Osteoblast (primary cell): ENCODE results near the gene SLC25A51. TPM values are rescaled to one million over a fixed set of nuclear protein-coding genes. Genes with fewer than 3 reads are reported as not detected.

Experiments used
- DNase-seq: peaks from one replicate; pipeline ENCODE4 v3.0.0; 2011; ENCODE audit warnings: low spot score, mixed read lengths; ENCODE audit not compliant: insufficient read length; ENCODE audit errors: missing footprints
- H2AFZ ChIP-seq: 2 replicates; pipeline ENCODE4 v1.6.0; 2011; ENCODE audit warnings: mild to moderate bottlenecking, low read length
- H3K27ac ChIP-seq: 2 replicates; pipeline ENCODE4 v1.5.1; 2011; ENCODE audit warnings: mild to moderate bottlenecking, low read depth, low read length, moderate library complexity
- H3K27me3 ChIP-seq: 2 replicates; pipeline ENCODE4 v1.6.0; 2012; ENCODE audit warnings: mild to moderate bottlenecking, control low read depth, inconsistent platforms, low read length, moderate library complexity; ENCODE audit not compliant: insufficient read depth
- H3K36me3 ChIP-seq: 2 replicates; pipeline ENCODE4 v1.5.1; 2011; ENCODE audit warnings: mild to moderate bottlenecking, low read length, control low read depth, moderate library complexity; ENCODE audit not compliant: insufficient read depth
- H3K4me1 ChIP-seq: 2 replicates; pipeline ENCODE4 v1.5.1; 2011; ENCODE audit warnings: mild to moderate bottlenecking, low read length, control low read depth, moderate library complexity; ENCODE audit not compliant: insufficient read depth
- H3K4me2 ChIP-seq: 2 replicates; pipeline ENCODE4 v1.6.0; 2011; ENCODE audit warnings: mild to moderate bottlenecking, low read length; ENCODE audit not compliant: insufficient read depth
- H3K4me3 ChIP-seq: fragments of 200-600 bp; sonication (generic); 3 replicates; pipeline ENCODE4 v1.5.1; 2012; ENCODE audit warnings: mild to moderate bottlenecking, low read length, inconsistent platforms; ENCODE audit not compliant: insufficient read depth
- H3K79me2 ChIP-seq: 2 replicates; pipeline ENCODE4 v1.6.0; 2012; ENCODE audit warnings: mild to moderate bottlenecking, low read length, control low read depth, inconsistent platforms; ENCODE audit not compliant: insufficient read depth
- H3K9me3 ChIP-seq: 2 replicates; pipeline ENCODE4 v1.5.1; 2011; ENCODE audit warnings: low read depth, low read length, control low read depth
- H4K20me1 ChIP-seq: 2 replicates; pipeline ENCODE4 v1.6.0; 2012; ENCODE audit warnings: mild to moderate bottlenecking, low read length, control low read depth; ENCODE audit not compliant: insufficient read depth
- total RNA-seq: library from RNA; depleted of rRNA; stranded (reverse); fragments of >200 nt; gene quantifications from 2 replicates; pipeline ENCODE4 v1.2.3, GENCODE V29; 2012
- TF ChIP-seq, protein P1 (sequence below): IDR thresholded peaks from 2 replicates; pipeline ENCODE4 v1.5.1; 2011; ENCODE audit warnings: mild to moderate bottlenecking, low read depth, low read length, moderate library complexity; ENCODE audit errors: extremely low read depth

Gene SLC25A51
- total RNA-seq, 1 donor = 119 TPM

- peaks cover 13% of the 10 kb centered on the region for H4K20me1 ChIP-seq
- no peak overlapping the region for H3K4me3 ChIP-seq
- H3K9me3 ChIP-seq = no peaks in the 10 kb centered on the region
- TF ChIP-seq, protein P1, sequence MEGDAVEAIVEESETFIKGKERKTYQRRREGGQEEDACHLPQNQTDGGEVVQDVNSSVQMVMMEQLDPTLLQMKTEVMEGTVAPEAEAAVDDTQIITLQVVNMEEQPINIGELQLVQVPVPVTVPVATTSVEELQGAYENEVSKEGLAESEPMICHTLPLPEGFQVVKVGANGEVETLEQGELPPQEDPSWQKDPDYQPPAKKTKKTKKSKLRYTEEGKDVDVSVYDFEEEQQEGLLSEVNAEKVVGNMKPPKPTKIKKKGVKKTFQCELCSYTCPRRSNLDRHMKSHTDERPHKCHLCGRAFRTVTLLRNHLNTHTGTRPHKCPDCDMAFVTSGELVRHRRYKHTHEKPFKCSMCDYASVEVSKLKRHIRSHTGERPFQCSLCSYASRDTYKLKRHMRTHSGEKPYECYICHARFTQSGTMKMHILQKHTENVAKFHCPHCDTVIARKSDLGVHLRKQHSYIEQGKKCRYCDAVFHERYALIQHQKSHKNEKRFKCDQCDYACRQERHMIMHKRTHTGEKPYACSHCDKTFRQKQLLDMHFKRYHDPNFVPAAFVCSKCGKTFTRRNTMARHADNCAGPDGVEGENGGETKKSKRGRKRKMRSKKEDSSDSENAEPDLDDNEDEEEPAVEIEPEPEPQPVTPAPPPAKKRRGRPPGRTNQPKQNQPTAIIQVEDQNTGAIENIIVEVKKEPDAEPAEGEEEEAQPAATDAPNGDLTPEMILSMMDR = no peak
- H3K4me2 ChIP-seq = no peak overlapping the region
- H3K4me1 ChIP-seq = peaks cover 52% of the 10 kb centered on the region
- H3K27me3 ChIP-seq = no peaks in the 10 kb centered on the region
- no peaks in the 10 kb centered on the region for H3K36me3 ChIP-seq
- peak; percentile 3 for DNase-seq
- H3K79me2 ChIP-seq = no peaks in the 10 kb centered on the region
- no peak overlapping the region for H3K27ac ChIP-seq
- H2AFZ ChIP-seq = no peak overlapping the region
Observed at GRCh38 chr9:37947977-37948376, 44.0 kb upstream of the SLC25A51 start.

- Histone ChIP-seq H4K20me1 (peaks cover 13% of the 10 kb centered on the region), H2AFZ (no peak overlapping the region), H3K36me3 (no peaks in the 10 kb centered on the region), H3K79me2 (no peaks in the 10 kb centered on the region), H3K4me2 (no peak overlapping the region), H3K27ac (no peak overlapping the region), H3K9me3 (no peaks in the 10 kb centered on the region), H3K27me3 (no peaks in the 10 kb centered on the region), H3K4me3 (no peak overlapping the region), H3K4me1 (peaks cover 51% of the 10 kb centered on the region)
- DNase-seq = peak; percentile 55
- TF ChIP-seq, protein P1 = no peak
Observed at GRCh38 chr9:37947471-37947870, 43.5 kb upstream of the SLC25A51 start.

- H3K27me3 ChIP-seq = no peaks in the 10 kb centered on the region
- H3K4me3 ChIP-seq = no peak overlapping the region
- peaks cover 13% of the 10 kb centered on the region for H4K20me1 ChIP-seq
- peaks cover 47% of the 10 kb centered on the region for H3K4me1 ChIP-seq
- no peak overlapping the region for H3K27ac ChIP-seq
- H3K36me3 ChIP-seq = no peaks in the 10 kb centered on the region
- H3K79me2 ChIP-seq = no peaks in the 10 kb centered on the region
- H3K9me3 ChIP-seq = no peaks in the 10 kb centered on the region
- DNase-seq = peak; percentile 30
- H3K4me2 ChIP-seq = no peak overlapping the region
- no peak overlapping the region for H2AFZ ChIP-seq
- TF ChIP-seq, protein P1 = no peak
Observed at GRCh38 chr9:37946971-37947370, 43.0 kb upstream of the SLC25A51 start.

DNA sequence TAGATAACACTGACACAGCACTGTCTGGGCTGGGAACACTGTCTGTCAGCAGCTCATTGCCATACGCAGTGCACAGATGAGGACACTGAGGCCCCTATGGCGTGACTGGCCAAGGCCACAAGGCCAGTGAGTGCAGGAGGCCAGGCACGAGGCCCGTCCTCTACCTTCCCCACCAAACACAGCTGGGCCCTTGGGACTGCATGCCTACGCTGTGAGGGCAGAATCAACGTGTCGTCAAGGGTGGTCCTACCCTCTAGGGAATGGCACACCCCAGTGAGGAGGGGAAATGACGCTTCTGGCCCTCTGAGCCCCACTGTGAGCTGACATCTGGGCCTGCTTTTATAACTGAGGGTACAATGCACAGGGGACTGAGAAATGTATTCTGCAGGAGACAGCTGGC is 42.1 kb upstream of the SLC25A51 start:
- Histone ChIP-seq H3K9me3 (no peaks in the 10 kb centered on the region), H3K36me3 (no peaks in the 10 kb centered on the region), H3K4me3 (no peak overlapping the region), H3K27ac (no peak overlapping the region), H2AFZ (no peak overlapping the region), H3K27me3 (no peaks in the 10 kb centered on the region), H3K4me1 (peaks cover 42% of the 10 kb centered on the region), H4K20me1 (peaks cover 13% of the 10 kb centered on the region), H3K4me2 (no peak overlapping the region), H3K79me2 (no peaks in the 10 kb centered on the region)
- TF ChIP-seq, protein P1 = no peak
- no peak for DNase-seq
